SK-N-SH (cell line): ENCODE data around the gene MS4A18. TPM values are rescaled to one million over a fixed set of nuclear protein-coding genes. Genes with fewer than 3 reads are reported as not detected.

Experiments
- CTCF ChIA-PET: fragments of 300-600, 350-600 bp; formaldehyde crosslinking; extraction: SDS; loops from one replicate; lab custom pipeline; 2021; lab: Yijun Ruan, JAX
- POLR2A ChIA-PET: fragments of 350-600 bp; sonication (Branson Sonifier 250); formaldehyde crosslinking; extraction: SDS; loops from one replicate; lab custom pipeline; 2020; ENCODE audit warnings: antibody characterized with exemption, inconsistent platforms; lab: Yijun Ruan, JAX
- DNase-seq: peaks from one replicate; pipeline ENCODE4 v3.0.0; 2012
- H2AFZ ChIP-seq: fragments of 200-600 bp; sonication (generic); 2 replicates; pipeline ENCODE4 v1.8.1; 2016; ENCODE audit warnings: antibody characterized with exemption, mild to moderate bottlenecking, low read depth
- H3F3A ChIP-seq: fragments of 200-600 bp; sonication (generic); replicated peaks from 2 replicates; pipeline ENCODE3; 2016; ENCODE audit warnings: antibody characterized with exemption, mild to moderate bottlenecking; ENCODE audit not compliant: insufficient read depth
- H3K27ac ChIP-seq, 2 experiments: fragments of 200-500 bp in 1 of 2; fragments of 200-600 bp in 1 of 2; sonication (Bioruptor generic) in 1 of 2; sonication (generic), shearing (Covaris generic) in 1 of 2; 2 replicates each; pipeline versions ENCODE4 v1.5.1 to v1.6.1; 2014 to 2016; ENCODE audit warnings: low read depth in 2 of 2, inconsistent platforms in 1 of 2, low read length in 1 of 2, mild to moderate bottlenecking in 1 of 2, mixed read lengths in 1 of 2
- H3K27me3 ChIP-seq: fragments of 200-600 bp; sonication (generic), shearing (Covaris generic); 2 replicates; pipeline ENCODE4 v1.6.1; 2016; ENCODE audit warnings: mixed run types; ENCODE audit not compliant: insufficient read depth
- H3K36me3 ChIP-seq, 2 experiments: fragments of 200-500 bp in 1 of 2; fragments of 200-600 bp in 1 of 2; sonication (Bioruptor generic) in 1 of 2; sonication (generic) in 1 of 2; replicated peaks in 1 of 2; 2 replicates each; pipeline versions ENCODE3 to v1.5.1; 2014 to 2016; ENCODE audit warnings: low read length in 1 of 2, mild to moderate bottlenecking in 1 of 2; ENCODE audit not compliant: insufficient read depth in 2 of 2, control insufficient read depth in 1 of 2
- H3K4me1 ChIP-seq, 2 experiments: fragments of 200-500 bp in 1 of 2; fragments of 200-600 bp in 1 of 2; sonication (Bioruptor generic) in 1 of 2; sonication (generic), shearing (Covaris generic) in 1 of 2; 2 replicates each; pipeline versions ENCODE4 v1.5.1 to v1.6.1; 2014 to 2016; ENCODE audit warnings: low read depth in 1 of 2, low read length in 1 of 2, mixed run types in 1 of 2; ENCODE audit not compliant: insufficient read depth in 2 of 2, control insufficient read depth in 1 of 2
- H3K4me2 ChIP-seq: fragments of 200-600 bp; sonication (generic), shearing (Covaris generic); 2 replicates; pipeline ENCODE4 v1.6.1; 2017; ENCODE audit warnings: mixed run types
- H3K4me3 ChIP-seq, 2 experiments: fragments of 200-500 bp in 1 of 2; fragments of 200-600 bp in 1 of 2; sonication (Bioruptor generic) in 1 of 2; sonication (generic), shearing (Covaris generic) in 1 of 2; 2 replicates each; pipeline versions ENCODE4 v1.5.1 to v1.8.1; 2014 to 2016; ENCODE audit warnings: low read depth in 2 of 2, inconsistent platforms in 1 of 2, low read length in 1 of 2, mild to moderate bottlenecking in 1 of 2, mixed read lengths in 1 of 2, moderate library complexity in 1 of 2
- H3K79me2 ChIP-seq: fragments of 200-600 bp; sonication (generic); 2 replicates; pipeline ENCODE4 v1.8.1; 2017; ENCODE audit warnings: mild to moderate bottlenecking; ENCODE audit not compliant: insufficient read depth
- H3K9ac ChIP-seq: fragments of 200-600 bp; sonication (generic); 2 replicates; pipeline ENCODE4 v1.6.1; 2017; ENCODE audit warnings: mixed run types
- H3K9me2 ChIP-seq: fragments of 200-600 bp; sonication (generic); 2 replicates; pipeline ENCODE4 v1.6.1; 2017; ENCODE audit warnings: mixed run types
- H3K9me3 ChIP-seq: fragments of 200-600 bp; sonication (generic); 2 replicates; pipeline ENCODE4 v1.6.1; 2017; ENCODE audit warnings: mixed run types, mild to moderate bottlenecking, moderate library complexity
- H4K20me1 ChIP-seq: fragments of 200-600 bp; sonication (generic); 2 replicates; pipeline ENCODE4 v1.6.1; 2017; ENCODE audit warnings: mild to moderate bottlenecking, mixed run types; ENCODE audit not compliant: insufficient read depth
- ELF1 ChIP-seq: IDR thresholded peaks from 2 replicates; pipeline ENCODE4 v1.4.0; 2012
- EZH2phosphoT487 ChIP-seq: fragments of 200-600 bp; sonication (generic); IDR thresholded peaks from 2 replicates; pipeline ENCODE4 v1.6.1; 2017; ENCODE audit warnings: low read depth, mixed run types, mild to moderate bottlenecking, antibody characterized with exemption, moderate library complexity, borderline replicate concordance
- FOXJ3 ChIP-seq: sonication (generic); formaldehyde crosslinking; IDR thresholded peaks from 2 replicates; pipeline ENCODE4 v1.5.1; 2020; ENCODE audit warnings: mild to moderate bottlenecking, missing genetic modification reagents
- GATA2 ChIP-seq: sonication (generic); formaldehyde crosslinking; IDR thresholded peaks from 2 replicates; pipeline ENCODE4 v1.5.0; 2020; ENCODE audit warnings: mild to moderate bottlenecking, missing genetic modification reagents
- MEF2A ChIP-seq: IDR thresholded peaks from 2 replicates; pipeline ENCODE4 v1.4.0; 2012; ENCODE audit warnings: low read depth, borderline replicate concordance
- MXI1 ChIP-seq: IDR thresholded peaks from 2 replicates; pipeline ENCODE4 v1.6.1; 2012; ENCODE audit warnings: mild to moderate bottlenecking, low read depth, low read length, improper control_type of control experiment
- NFIC ChIP-seq: IDR thresholded peaks from 2 replicates; pipeline ENCODE4 v1.4.0; 2012; ENCODE audit warnings: borderline replicate concordance
- NRF1 ChIP-seq: IDR thresholded peaks from 2 replicates; pipeline ENCODE4 v1.6.1; 2012; ENCODE audit warnings: low read depth, mild to moderate bottlenecking, low read length
- POLR2AphosphoS5 ChIP-seq: IDR thresholded peaks from 2 replicates; pipeline ENCODE4 v1.6.1; 2012; ENCODE audit warnings: low read depth, low read length
- RFX5 ChIP-seq: IDR thresholded peaks from 2 replicates; pipeline ENCODE4 v1.6.1; 2012; ENCODE audit warnings: mild to moderate bottlenecking, improper control_type of control experiment, low read length
- RXRA ChIP-seq: IDR thresholded peaks from 2 replicates; pipeline ENCODE4 v1.4.0; 2012; ENCODE audit warnings: low read depth, mild to moderate bottlenecking, borderline replicate concordance
- SMC3 ChIP-seq: IDR thresholded peaks from 2 replicates; pipeline ENCODE4 v1.6.1; 2012; ENCODE audit warnings: low read depth, low read length, improper control_type of control experiment
- TAF1 ChIP-seq: IDR thresholded peaks from 2 replicates; pipeline ENCODE4 v1.6.1; 2012; ENCODE audit warnings: low read depth, mild to moderate bottlenecking, low read length, moderate library complexity, borderline replicate concordance
- TCF12 ChIP-seq: IDR thresholded peaks from 2 replicates; pipeline ENCODE4 v1.4.0; 2012
- WGBS: methylation state at CpG from one replicate; pipeline ENCODE4 v1.1.6; 2017; ENCODE audit warnings: low lambda C conversion rate; 5-methylcytosine and 5-hydroxymethylcytosine counted together
- polyA plus RNA-seq, 3 experiments: library from polyadenylated mRNA; depleted of rRNA; stranded (reverse); fragments of >200 nt; gene quantifications; 2 replicates each; pipeline ENCODE4 v1.2.3, GENCODE V29; 2012
- TF ChIP-seq, protein P1 (sequence below): IDR thresholded peaks from 2 replicates; pipeline ENCODE4 v1.4.0; 2012; ENCODE audit warnings: low read depth
- TF ChIP-seq, protein P2 (sequence below): IDR thresholded peaks from 2 replicates; pipeline ENCODE4; 2012
- TF ChIP-seq, protein P3 (sequence below): fragments of 150-350 bp; IDR thresholded peaks from 2 replicates; pipeline ENCODE4 v1.6.1; 2017; ENCODE audit warnings: antibody characterized with exemption, low read length, low read depth, borderline replicate concordance
- TF ChIP-seq, protein P4 (sequence below): IDR thresholded peaks from 2 replicates; pipeline ENCODE4 v1.6.1; 2012; ENCODE audit warnings: mild to moderate bottlenecking, low read depth, low read length, moderate library complexity

The MS4A18 gene
- polyA plus RNA-seq, 1 of the 3 experiments (the other 2 are of a cell fraction) = not detected

DNA sequence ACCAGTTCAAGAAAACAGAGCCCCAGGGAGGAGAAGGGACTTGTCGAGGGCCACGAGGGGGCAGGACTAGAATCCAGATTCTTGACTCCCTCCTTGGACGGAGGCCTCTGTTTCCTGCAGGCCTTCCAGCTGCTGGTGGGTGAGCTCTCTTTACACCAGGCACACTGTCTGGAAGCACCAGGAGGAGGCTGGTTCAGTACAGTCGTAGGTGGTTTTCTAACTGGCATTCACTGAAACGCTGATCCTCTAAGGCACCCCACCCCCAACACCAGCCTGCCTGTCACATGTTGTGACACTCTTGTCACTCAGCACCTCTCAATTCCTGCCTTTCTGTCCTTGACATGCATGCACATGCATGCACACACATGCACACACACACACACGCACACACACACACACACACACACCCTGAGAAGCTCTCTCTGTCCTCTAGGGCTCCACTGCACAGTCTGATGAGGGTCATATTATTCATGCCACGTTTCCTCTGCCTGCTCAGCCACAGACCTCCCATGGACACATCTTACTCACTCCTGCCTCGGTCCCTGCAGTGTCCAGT lies 61.4 kb downstream of the MS4A18 start:
- Histone ChIP-seq H3K4me3 (no peak overlapping the region), H3K79me2 (no peaks in the 10 kb centered on the region), H3K27me3 (no peaks in the 10 kb centered on the region), H4K20me1 (no peaks in the 10 kb centered on the region), H3K9ac (no peak overlapping the region), H3K4me2 (no peak overlapping the region), H3K9me2 (no peaks in the 10 kb centered on the region), H2AFZ (no peak overlapping the region), H3F3A (no peaks in the 10 kb centered on the region), H3K27ac (no peak overlapping the region), H3K36me3 (no peaks in the 10 kb centered on the region), H3K9me3 (no peaks in the 10 kb centered on the region), H3K4me1 (no peaks in the 10 kb centered on the region)
- ChIA-PET POLR2A (no interaction called here), CTCF (interaction anchor here (0.6 to 1.0 kb wide), 2 partner anchors 10 to 45 kb away, joined by 3 read pairs; no protein-coding TSS in a partner anchor)
- 30% methylated on average over 8 of the region's 8 CpGs for WGBS
- TF ChIP-seq MXI1 (no peak), GATA2 (CRISPR knock-in tag) (no peak), MEF2A (no peak), FOXJ3 (CRISPR knock-in tag) (no peak), POLR2AphosphoS5 (no peak), RXRA (no peak), TCF12 (no peak), EZH2phosphoT487 (no peak), TAF1 (no peak), SMC3 (no peak), NRF1 (no peak)
- TF ChIP-seq, protein P1, sequence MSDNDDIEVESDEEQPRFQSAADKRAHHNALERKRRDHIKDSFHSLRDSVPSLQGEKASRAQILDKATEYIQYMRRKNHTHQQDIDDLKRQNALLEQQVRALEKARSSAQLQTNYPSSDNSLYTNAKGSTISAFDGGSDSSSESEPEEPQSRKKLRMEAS = no peak
- TF ChIP-seq, protein P2, sequence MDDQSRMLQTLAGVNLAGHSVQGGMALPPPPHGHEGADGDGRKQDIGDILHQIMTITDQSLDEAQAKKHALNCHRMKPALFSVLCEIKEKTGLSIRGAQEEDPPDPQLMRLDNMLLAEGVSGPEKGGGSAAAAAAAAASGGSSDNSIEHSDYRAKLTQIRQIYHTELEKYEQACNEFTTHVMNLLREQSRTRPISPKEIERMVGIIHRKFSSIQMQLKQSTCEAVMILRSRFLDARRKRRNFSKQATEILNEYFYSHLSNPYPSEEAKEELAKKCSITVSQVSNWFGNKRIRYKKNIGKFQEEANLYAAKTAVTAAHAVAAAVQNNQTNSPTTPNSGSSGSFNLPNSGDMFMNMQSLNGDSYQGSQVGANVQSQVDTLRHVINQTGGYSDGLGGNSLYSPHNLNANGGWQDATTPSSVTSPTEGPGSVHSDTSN = no peak
- TF ChIP-seq, protein P3, sequence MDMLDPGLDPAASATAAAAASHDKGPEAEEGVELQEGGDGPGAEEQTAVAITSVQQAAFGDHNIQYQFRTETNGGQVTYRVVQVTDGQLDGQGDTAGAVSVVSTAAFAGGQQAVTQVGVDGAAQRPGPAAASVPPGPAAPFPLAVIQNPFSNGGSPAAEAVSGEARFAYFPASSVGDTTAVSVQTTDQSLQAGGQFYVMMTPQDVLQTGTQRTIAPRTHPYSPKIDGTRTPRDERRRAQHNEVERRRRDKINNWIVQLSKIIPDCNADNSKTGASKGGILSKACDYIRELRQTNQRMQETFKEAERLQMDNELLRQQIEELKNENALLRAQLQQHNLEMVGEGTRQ = no peak
- DNase-seq = no peak

DNA sequence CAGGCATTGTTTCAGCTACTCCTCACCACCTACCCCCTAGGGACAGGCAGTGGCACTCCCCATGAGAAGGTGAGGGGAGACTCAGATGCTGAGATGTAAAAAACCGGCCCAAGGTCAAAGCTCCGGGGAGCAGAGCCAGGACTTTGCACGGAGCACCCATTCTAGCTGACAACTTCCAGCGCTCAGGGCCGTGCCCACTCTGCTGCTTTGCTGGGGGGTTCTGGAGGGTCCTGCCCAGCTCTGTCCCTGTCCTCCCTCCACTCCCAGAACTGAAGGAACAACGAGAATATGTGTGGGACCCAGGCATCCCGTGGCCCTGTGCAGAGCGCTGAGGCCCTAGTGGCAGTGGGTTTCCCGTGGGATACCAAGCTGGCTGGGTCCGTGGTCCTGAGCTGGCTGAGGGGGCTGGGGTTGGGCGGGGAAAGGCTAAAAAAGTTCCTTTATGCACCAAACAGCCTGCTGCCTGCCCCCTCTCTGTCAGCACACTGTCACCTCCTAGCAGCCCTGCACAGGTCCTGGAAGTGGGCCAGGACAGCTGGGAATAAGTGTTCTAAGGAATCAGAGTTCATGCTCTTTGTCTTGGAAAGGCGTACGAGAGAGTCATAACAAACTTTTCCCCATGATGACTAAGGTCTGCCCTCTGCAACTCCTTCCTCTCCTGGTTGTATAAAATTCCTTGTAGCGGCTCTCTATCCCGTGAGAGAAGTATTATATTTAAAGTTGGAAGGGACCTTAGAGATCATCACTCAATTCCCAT lies 62.5 kb downstream of the MS4A18 start:
- H4K20me1 ChIP-seq = no peaks in the 10 kb centered on the region
- no peaks in the 10 kb centered on the region for H3F3A ChIP-seq
- H3K4me2 ChIP-seq = 0 out of 2 replicates have a peak overlapping the region, but pooled peaks have one; percentile 15
- POLR2A ChIA-PET = no interaction called here
- H2AFZ ChIP-seq = no peak overlapping the region
- DNase-seq = no peak
- H3K4me3 ChIP-seq = no peak overlapping the region
- H3K4me1 ChIP-seq = no peaks in the 10 kb centered on the region
- H3K27me3 ChIP-seq = no peaks in the 10 kb centered on the region
- no peaks in the 10 kb centered on the region for H3K9me3 ChIP-seq
- WGBS = 55% methylated on average over 11 of the region's 15 CpGs
- CTCF ChIA-PET = interaction anchor here (0.8 to 1.1 kb wide), 2 partner anchors 12 to 30 kb away, joined by 3 read pairs; partner anchors contain the start of gene MS4A15
- H3K9me2 ChIP-seq = no peaks in the 10 kb centered on the region
- H3K27ac ChIP-seq = 0 out of 4 replicates have a peak overlapping the region, but pooled peaks of 1 of the 2 experiments have one; percentile 20
- no peaks in the 10 kb centered on the region for H3K79me2 ChIP-seq
- H3K36me3 ChIP-seq = no peaks in the 10 kb centered on the region
- H3K9ac ChIP-seq = no peak overlapping the region
- no peak for TF ChIP-seq NFIC
- TF ChIP-seq GATA2 (CRISPR knock-in tag) = no peak
- TF ChIP-seq, protein P1 = no peak
- TF ChIP-seq NRF1 = no peak
- no peak for TF ChIP-seq RFX5
- TF ChIP-seq, protein P3 = no peak
- TF ChIP-seq, protein P4, sequence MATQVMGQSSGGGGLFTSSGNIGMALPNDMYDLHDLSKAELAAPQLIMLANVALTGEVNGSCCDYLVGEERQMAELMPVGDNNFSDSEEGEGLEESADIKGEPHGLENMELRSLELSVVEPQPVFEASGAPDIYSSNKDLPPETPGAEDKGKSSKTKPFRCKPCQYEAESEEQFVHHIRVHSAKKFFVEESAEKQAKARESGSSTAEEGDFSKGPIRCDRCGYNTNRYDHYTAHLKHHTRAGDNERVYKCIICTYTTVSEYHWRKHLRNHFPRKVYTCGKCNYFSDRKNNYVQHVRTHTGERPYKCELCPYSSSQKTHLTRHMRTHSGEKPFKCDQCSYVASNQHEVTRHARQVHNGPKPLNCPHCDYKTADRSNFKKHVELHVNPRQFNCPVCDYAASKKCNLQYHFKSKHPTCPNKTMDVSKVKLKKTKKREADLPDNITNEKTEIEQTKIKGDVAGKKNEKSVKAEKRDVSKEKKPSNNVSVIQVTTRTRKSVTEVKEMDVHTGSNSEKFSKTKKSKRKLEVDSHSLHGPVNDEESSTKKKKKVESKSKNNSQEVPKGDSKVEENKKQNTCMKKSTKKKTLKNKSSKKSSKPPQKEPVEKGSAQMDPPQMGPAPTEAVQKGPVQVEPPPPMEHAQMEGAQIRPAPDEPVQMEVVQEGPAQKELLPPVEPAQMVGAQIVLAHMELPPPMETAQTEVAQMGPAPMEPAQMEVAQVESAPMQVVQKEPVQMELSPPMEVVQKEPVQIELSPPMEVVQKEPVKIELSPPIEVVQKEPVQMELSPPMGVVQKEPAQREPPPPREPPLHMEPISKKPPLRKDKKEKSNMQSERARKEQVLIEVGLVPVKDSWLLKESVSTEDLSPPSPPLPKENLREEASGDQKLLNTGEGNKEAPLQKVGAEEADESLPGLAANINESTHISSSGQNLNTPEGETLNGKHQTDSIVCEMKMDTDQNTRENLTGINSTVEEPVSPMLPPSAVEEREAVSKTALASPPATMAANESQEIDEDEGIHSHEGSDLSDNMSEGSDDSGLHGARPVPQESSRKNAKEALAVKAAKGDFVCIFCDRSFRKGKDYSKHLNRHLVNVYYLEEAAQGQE = no peak
- TF ChIP-seq TCF12 = no peak
- no peak for TF ChIP-seq MXI1
- TF ChIP-seq POLR2AphosphoS5 = no peak
- no peak for TF ChIP-seq ELF1
- no peak for TF ChIP-seq MEF2A
